Erythroblast (primary cell): ENCODE measurements around the gene GCC1.

ENCODE experiments used
- GATA1 ChIP-seq: IDR thresholded peaks from 2 replicates; pipeline ENCODE4 v1.6.1; 2011; ENCODE audit warnings: low read depth, mild to moderate bottlenecking, control low read depth, low read length, moderate library complexity
- POLR2A ChIP-seq: IDR thresholded peaks from 2 replicates; pipeline ENCODE4 v1.6.1; 2011; ENCODE audit warnings: mild to moderate bottlenecking, low read length

- no peak for TF ChIP-seq POLR2A
- TF ChIP-seq GATA1, result no peak
These were observed 750 bp downstream of the GCC1 start for GRCh38 chr7:127584648-127585043.
